ENCODE results near the gene SORCS2.
"Not testable (repeated sequence)": the region's sequence is repeated elsewhere in the genome, so short reads cannot be mapped to it uniquely, and the experiment has no call there.

Gene SORCS2

GRCh38 chr4:7434141-7434765, 241.9 kb downstream of the SORCS2 start:
- no peak for FAIRE-seq

GRCh38 chr4:7434766-7435150, 242.4 kb downstream of the SORCS2 start, which contains the start of gene PSAPL1:
TSS of gene PSAPL1 (minus strand) at chr4:7434930. CDS start at chr4:7434879, 51 bp downstream.
- FAIRE-seq, result no peak

- FAIRE-seq, result no peak
Measured at GRCh38 chr4:7435471-7436061, 243.2 kb downstream of the SORCS2 start.

- no peak for FAIRE-seq
Measured at GRCh38 chr4:7436256-7436655, 243.9 kb downstream of the SORCS2 start.

GRCh38 chr4:7439699-7440098, 247.4 kb downstream of the SORCS2 start:
- FAIRE-seq, result no peak

GRCh38 chr4:7441201-7441600, 248.9 kb downstream of the SORCS2 start:
- FAIRE-seq, result no peak

- FAIRE-seq, result no peak
Measured at GRCh38 chr4:7442574-7443162, 250.3 kb downstream of the SORCS2 start.

- FAIRE-seq, result no peak
Measured at GRCh38 chr4:7444314-7444713, 252.0 kb downstream of the SORCS2 start.

- FAIRE-seq, result no peak
Measured at GRCh38 chr4:7444731-7445130, 252.4 kb downstream of the SORCS2 start.

GRCh38 chr4:7447236-7447635, 254.9 kb downstream of the SORCS2 start:
- no peak for FAIRE-seq

- FAIRE-seq, result no peak
Measured at GRCh38 chr4:7448036-7448435, 255.7 kb downstream of the SORCS2 start.

GRCh38 chr4:7450775-7451433, 258.6 kb downstream of the SORCS2 start:
- FAIRE-seq, result no peak

- FAIRE-seq, result no peak
Measured at GRCh38 chr4:7451434-7451789, 259.1 kb downstream of the SORCS2 start.

GRCh38 chr4:7451800-7452199, 259.5 kb downstream of the SORCS2 start:
- no peak for FAIRE-seq

GRCh38 chr4:7452802-7453201, 260.5 kb downstream of the SORCS2 start:
- FAIRE-seq, result not testable (repeated sequence)

- FAIRE-seq, result no peak
Measured at GRCh38 chr4:7457201-7458065, 265.1 kb downstream of the SORCS2 start.

GRCh38 chr4:7458066-7458425, 265.7 kb downstream of the SORCS2 start:
- no peak for FAIRE-seq

- FAIRE-seq, result no peak
Measured at GRCh38 chr4:7458477-7458876, 266.1 kb downstream of the SORCS2 start.

- FAIRE-seq, result no peak
Measured at GRCh38 chr4:7459471-7459870, 267.1 kb downstream of the SORCS2 start.

GRCh38 chr4:7460566-7460965, 268.2 kb downstream of the SORCS2 start:
- no peak for FAIRE-seq

GRCh38 chr4:7461230-7461629, 268.9 kb downstream of the SORCS2 start:
- no peak for FAIRE-seq

GRCh38 chr4:7462509-7462971, 270.2 kb downstream of the SORCS2 start:
- FAIRE-seq, result no peak

Measured in islet of Langerhans (tissue), 1 donor.